ENCODE results near the gene CALML4. TPM values are rescaled to one million over a fixed set of nuclear protein-coding genes. Genes with fewer than 3 reads are reported as not detected.

CALML4 gene, protein sequence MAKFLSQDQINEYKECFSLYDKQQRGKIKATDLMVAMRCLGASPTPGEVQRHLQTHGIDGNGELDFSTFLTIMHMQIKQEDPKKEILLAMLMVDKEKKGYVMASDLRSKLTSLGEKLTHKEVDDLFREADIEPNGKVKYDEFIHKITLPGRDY
- 0.81 and 2.0 TPM in 2 replicates for total RNA-seq

DNA sequence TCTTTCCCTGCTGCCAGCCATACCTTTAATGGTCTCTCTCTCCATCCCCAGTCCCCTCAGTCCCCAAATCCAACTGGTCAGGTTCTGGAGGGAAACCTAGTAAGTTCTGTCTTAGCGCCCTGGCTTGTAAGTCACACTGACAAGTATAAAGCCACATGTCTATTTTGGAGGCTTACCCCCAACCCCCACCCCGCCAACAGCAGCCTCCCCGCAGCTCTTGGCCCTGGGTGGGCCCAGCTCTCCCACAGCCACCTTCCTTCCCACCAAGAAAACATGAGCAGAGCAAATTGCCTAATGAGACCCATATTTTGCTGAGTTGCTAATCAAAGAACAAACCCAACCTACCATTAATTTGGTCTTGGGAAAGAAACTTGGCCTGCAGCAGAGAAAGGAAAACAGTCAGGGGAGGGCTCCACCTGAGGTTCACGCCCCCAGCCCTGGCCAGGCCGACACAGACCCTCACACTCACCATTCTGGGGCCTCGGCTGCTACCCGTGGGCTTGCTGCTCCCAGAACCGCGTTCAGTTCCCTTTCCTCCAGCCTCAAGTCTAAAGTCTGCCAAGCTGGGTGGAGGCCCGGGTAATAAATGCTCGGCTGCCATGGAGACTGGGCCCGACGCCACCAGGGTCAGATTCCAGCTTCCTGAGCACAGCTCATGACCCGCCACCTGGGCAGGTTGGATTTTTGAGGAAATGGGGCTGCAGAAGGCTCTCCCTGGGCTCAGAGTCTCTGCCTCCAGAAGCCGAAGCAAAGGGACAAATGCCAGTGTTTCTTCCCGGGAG is at the start of gene CALML4:
CALML4 (minus strand) TSS at position 557 of the 782 bp plus-strand sequence; CDS start at position 472, 85 bp downstream.

DNA sequence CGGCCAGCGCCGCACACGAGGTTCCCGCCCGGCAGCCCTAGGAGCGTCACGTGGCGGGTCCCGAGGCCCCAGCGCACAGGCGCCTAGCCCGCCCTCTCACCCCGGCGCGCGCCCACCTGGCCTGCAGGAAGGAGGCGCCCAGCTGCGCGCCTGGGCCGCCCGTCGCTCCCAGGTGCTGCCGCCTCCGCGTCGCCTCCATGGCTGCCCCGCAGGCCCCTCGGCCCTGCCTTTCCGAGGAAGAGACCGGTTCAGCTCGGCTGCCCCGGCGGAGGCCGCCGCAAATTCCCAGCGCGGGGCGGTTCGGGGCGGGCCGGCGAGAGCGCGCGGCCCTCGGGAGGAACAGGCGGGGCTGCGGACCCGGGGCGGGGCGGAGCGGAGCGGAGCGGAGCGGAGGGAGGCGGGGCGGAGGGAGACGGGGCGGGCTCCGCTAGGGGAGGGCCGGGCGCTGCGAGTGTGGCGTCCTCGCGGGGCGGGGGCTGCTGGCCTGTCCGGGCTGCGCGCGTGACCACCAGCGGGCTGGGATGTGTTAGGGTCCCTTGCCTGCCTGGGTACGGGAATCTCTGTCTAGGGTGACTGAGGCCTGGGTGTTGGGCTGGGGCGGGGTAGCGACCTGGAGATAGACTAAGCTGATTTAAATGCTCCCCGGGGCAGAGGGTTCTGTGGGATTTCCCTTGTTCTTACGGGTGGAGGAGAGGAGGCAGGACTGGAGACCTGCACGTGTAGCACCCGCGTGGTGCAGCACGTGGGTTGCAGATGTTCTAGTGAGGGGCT is 24.4 kb upstream of the CALML4 start, which contains the start of gene CLN6:
CLN6 (minus strand) TSS at position 343 of the 771 bp plus-strand sequence; CDS start at position 199, 144 bp downstream.

Other genes with a start within 250 kb of the CALML4 start
- gene PIAS1, start 151.0 kb downstream of the CALML4 start, total RNA-seq: 10.9 and 16.9 TPM in 2 replicates
- gene CLN6, start 24.4 kb upstream of the CALML4 start, total RNA-seq: 35.9 and 60.9 TPM in 2 replicates
- 23.6 and 28.9 TPM in 2 replicates for gene FEM1B, start 72.4 kb upstream of the CALML4 start, total RNA-seq
- 7.8 and 83.4 TPM in 2 replicates for gene ITGA11, start 226.8 kb upstream of the CALML4 start, total RNA-seq